CD4-positive, alpha-beta memory T cell (primary cell): ENCODE data around the gene C12orf43. TPM values are rescaled to one million over a fixed set of nuclear protein-coding genes. Genes with fewer than 3 reads are reported as not detected.
A peak's percentile ranks its signal among the peaks of the same experiment; 100 is the strongest.
"Not testable (repeated sequence)": the region's sequence is repeated elsewhere in the genome, so short reads cannot be mapped to it uniquely, and the experiment has no call there.

Experiments
- CTCF ChIA-PET: fragments of 350-600 bp; sonication (Branson Sonifier 250); formaldehyde crosslinking; loops from one replicate; lab custom pipeline; 2021; ENCODE audit warnings: inconsistent platforms; ENCODE audit not compliant: partially characterized antibody; lab: Charles Lee
- POLR2A ChIA-PET: fragments of 350-600 bp; sonication (Branson Sonifier 250); formaldehyde crosslinking; loops from one replicate; lab custom pipeline; 2021; ENCODE audit not compliant: partially characterized antibody; lab: Charles Lee
- DNase-seq, 5 donors: peaks; one replicate each; pipeline versions ENCODE4 v3.0.0 to v3.0.0-alpha.2; 2020 to 2022; ENCODE audit warnings: mixed read lengths in 1 of 5
- H3K27ac ChIP-seq: one replicate; pipeline ENCODE4 v1.7.0; 2013; ENCODE audit warnings: low read depth, low read length
- H3K27me3 ChIP-seq: 2 replicates; pipeline ENCODE4 v1.7.0; 2013; ENCODE audit warnings: mild to moderate bottlenecking, low read length, moderate library complexity; ENCODE audit not compliant: insufficient read depth
- H3K36me3 ChIP-seq: 2 replicates; pipeline ENCODE4 v1.7.0; 2013; ENCODE audit warnings: mild to moderate bottlenecking, low read length, moderate library complexity; ENCODE audit not compliant: insufficient read depth
- H3K4me1 ChIP-seq: 2 replicates; pipeline ENCODE4 v1.7.0; 2013; ENCODE audit warnings: mild to moderate bottlenecking, low read length, moderate library complexity; ENCODE audit not compliant: insufficient read depth
- H3K4me3 ChIP-seq, 2 donors: one replicate each; pipeline ENCODE4 v1.7.0; 2013; ENCODE audit warnings: low read length in 2 of 2, mild to moderate bottlenecking in 1 of 2
- H3K9me3 ChIP-seq, 2 donors: one replicate each; pipeline ENCODE4 v1.7.0; 2013; ENCODE audit warnings: low read length in 2 of 2, control low read depth in 1 of 2; ENCODE audit not compliant: control insufficient read depth in 1 of 2
- H3K27ac Mint-ChIP-seq, 7 donors: one replicate each; pipeline ENCODE4 v1.8.0; 2020 to 2021; ENCODE audit warnings: mixed read lengths in 7 of 7, mild to moderate bottlenecking in 6 of 7, inconsistent platforms in 3 of 7, moderate library complexity in 3 of 7
- H3K27me3 Mint-ChIP-seq, 2 donors: one replicate each; pipeline ENCODE4 v1.8.0; 2020 to 2021; ENCODE audit warnings: mixed read lengths in 2 of 2
- H3K36me3 Mint-ChIP-seq, 2 donors: one replicate each; pipeline ENCODE4 v1.8.0; 2020 to 2021; ENCODE audit warnings: mixed read lengths in 2 of 2, inconsistent platforms in 1 of 2, mild to moderate bottlenecking in 1 of 2
- H3K4me1 Mint-ChIP-seq, 4 donors: one replicate each; pipeline ENCODE4 v1.8.0; 2020 to 2021; ENCODE audit warnings: mixed read lengths in 4 of 4, mild to moderate bottlenecking in 1 of 4
- H3K4me3 Mint-ChIP-seq, 8 donors: one replicate each; pipeline ENCODE4 v1.8.0; 2020 to 2021; ENCODE audit warnings: mixed read lengths in 8 of 8, mild to moderate bottlenecking in 7 of 8, moderate library complexity in 6 of 8, inconsistent platforms in 3 of 8
- H3K9me3 Mint-ChIP-seq, 8 donors: one replicate each; pipeline ENCODE4 v1.8.0; 2020 to 2021; ENCODE audit warnings: mixed read lengths in 8 of 8, mild to moderate bottlenecking in 5 of 8, inconsistent platforms in 3 of 8, moderate library complexity in 1 of 8
- intact Hi-C: fragments of 100-400 bp; cut with micrococcal nuclease; formaldehyde crosslinking; loops from one replicate; pipeline ENCODE4 v1.15.1; 2023
- polyA plus RNA-seq, 2 donors: library from polyadenylated mRNA; unstranded; fragments of 300-500 nt; fragmentation: Illumina TruSeq; gene quantifications; one replicate each; pipeline ENCODE4 v1.2.3, GENCODE V29; 2021
- total RNA-seq, 2 experiments: library from RNA; stranded (reverse); gene quantifications; one replicate each; pipeline ENCODE4 v1.2.3, GENCODE V29; 2021

The C12orf43 gene
- total RNA-seq, result 10 to 100 TPM; 13.8 to 15.4 TPM
- polyA plus RNA-seq, result 10 to 100 TPM; 16.2 to 17.6 TPM

- Mint-ChIP-seq H3K4me3 (peak within 1 kb of the TSS; percentile 90 to 100 (median 96)), H3K27me3 (no peaks in the 10 kb centered on the region), H3K36me3 (peaks cover 20 to 33% of the 10 kb centered on the region in 2 donors), H3K9me3 (no peaks in the 10 kb centered on the region), H3K27ac (peak within 1 kb of the TSS; percentile 78 to 99 (median 97)), H3K4me1 (peaks cover 17 to 29% (median 23%) of the 10 kb centered on the region in 4 donors)
- Histone ChIP-seq H3K4me3 (peak within 1 kb of the TSS; percentile 90 to 91), H3K27ac (peak within 1 kb of the TSS; percentile 71), H3K9me3 (no peaks in the 10 kb centered on the region), H3K36me3 (peaks cover 20% of the 10 kb centered on the region), H3K4me1 (peaks cover 15% of the 10 kb centered on the region), H3K27me3 (no peaks in the 10 kb centered on the region)
- ChIA-PET CTCF (interaction anchor here (1.0 to 1.6 kb wide), 3 partner anchors 11 to 367 kb away, joined by 3 to 6 read pairs (median 3); no protein-coding TSS in a partner anchor), POLR2A (interaction anchor here (0.6 to 1.3 kb wide), 5 partner anchors 19 to 119 kb away, joined by 3 to 15 read pairs (median 4); partner anchors contain the start of gene OASL)
- intact Hi-C loops, result loop anchor here (1.0 to 2.0 kb wide), 5 partner anchors 18 to 328 kb away; partner anchors contain the start of gene OASL
- DNase-seq, result peak; percentile 87 to 94 (median 89)
Observed at GRCh38 chr12:121015825-121016766, at the start of gene C12orf43. C12orf43 (minus strand) TSS chr12:121016487; CDS start chr12:121016474, 13 bp downstream.

- Histone ChIP-seq H3K27ac (no peak overlapping the region), H3K9me3 (no peaks in the 10 kb centered on the region), H3K27me3 (no peaks in the 10 kb centered on the region), H3K36me3 (no peaks in the 10 kb centered on the region), H3K4me3 (no peak overlapping the region), H3K4me1 (peaks cover 2% of the 10 kb centered on the region)
- H3K4me3 Mint-ChIP-seq, result no peak overlapping the region
- POLR2A ChIA-PET, result no interaction called here
- no peaks in the 10 kb centered on the region for H3K36me3 Mint-ChIP-seq
- peaks cover 4 to 9% (median 7%) of the 10 kb centered on the region in 4 donors for H3K4me1 Mint-ChIP-seq
- no peak for DNase-seq
- CTCF ChIA-PET, result interaction anchor here (0.7 to 1.7 kb wide), 3 partner anchors 29 to 258 kb away, joined by 3 to 4 read pairs (median 3); no protein-coding TSS in a partner anchor
- no peaks in the 10 kb centered on the region for H3K27me3 Mint-ChIP-seq
- intact Hi-C loops, result no loop called here
- peak overlapping the region in 1 of 7 donors; percentile 53 for H3K27ac Mint-ChIP-seq
- H3K9me3 Mint-ChIP-seq, result peaks cover 0 to 2% (median 0%) of the 10 kb centered on the region in 8 donors
Observed at GRCh38 chr12:121065345-121065744, 49.1 kb upstream of the C12orf43 start.

- H3K36me3 Mint-ChIP-seq, DNase-seq, H3K4me1 ChIP-seq, H3K36me3 ChIP-seq, H3K9me3 ChIP-seq, H3K27me3 ChIP-seq, H3K27me3 Mint-ChIP-seq, H3K27ac Mint-ChIP-seq, H3K9me3 Mint-ChIP-seq, H3K27ac ChIP-seq, POLR2A ChIA-PET, H3K4me3 ChIP-seq, H3K4me3 Mint-ChIP-seq, intact Hi-C loops: not testable (repeated sequence)
- CTCF ChIA-PET, result interaction anchor here (1.1 to 1.7 kb wide), 2 partner anchors 29 to 46 kb away, joined by 3 to 4 read pairs; no protein-coding TSS in a partner anchor
- H3K4me1 Mint-ChIP-seq, result peaks cover 10 to 16% (median 11%) of the 10 kb centered on the region in 4 donors
Observed at GRCh38 chr12:121064586-121064985, 48.3 kb upstream of the C12orf43 start.

GRCh38 chr12:121064116-121064515 lies 47.8 kb upstream of the C12orf43 start:
- CTCF ChIA-PET, result interaction anchor here (1.1 kb wide), 1 partner anchor 46 kb away, joined by 3 read pairs; no protein-coding TSS in a partner anchor
- Histone ChIP-seq H3K4me1 (peaks cover 4% of the 10 kb centered on the region), H3K27me3 (no peaks in the 10 kb centered on the region), H3K36me3 (no peaks in the 10 kb centered on the region), H3K4me3 (no peak overlapping the region), H3K27ac (no peak overlapping the region), H3K9me3 (no peaks in the 10 kb centered on the region)
- no peak for DNase-seq
- POLR2A ChIA-PET, result no interaction called here
- Mint-ChIP-seq H3K36me3 (no peaks in the 10 kb centered on the region), H3K27me3 (no peaks in the 10 kb centered on the region), H3K9me3 (no peaks in the 10 kb centered on the region), H3K27ac (no peak overlapping the region), H3K4me3 (no peak overlapping the region), H3K4me1 (peaks cover 11 to 16% (median 11%) of the 10 kb centered on the region in 4 donors)
- intact Hi-C loops, result no loop called here

- DNase-seq, result no peak
- Histone ChIP-seq H3K9me3 (no peaks in the 10 kb centered on the region), H3K36me3 (no peaks in the 10 kb centered on the region), H3K4me1 (peaks cover 4% of the 10 kb centered on the region), H3K27ac (no peak overlapping the region), H3K27me3 (no peaks in the 10 kb centered on the region), H3K4me3 (no peak overlapping the region)
- intact Hi-C loops, result no loop called here
- Mint-ChIP-seq H3K9me3 (no peaks in the 10 kb centered on the region), H3K4me1 (peaks cover 11 to 16% (median 12%) of the 10 kb centered on the region in 4 donors), H3K36me3 (no peaks in the 10 kb centered on the region), H3K4me3 (no peak overlapping the region), H3K27ac (peak overlapping the region in 1 of 7 donors; percentile 57), H3K27me3 (no peaks in the 10 kb centered on the region)
- ChIA-PET CTCF (interaction anchor here (1.4 to 3.7 kb wide), 4 partner anchors 15 to 380 kb away, joined by 4 to 36 read pairs (median 14); no protein-coding TSS in a partner anchor), POLR2A (no interaction called here)
Observed at GRCh38 chr12:121062391-121063045, 46.2 kb upstream of the C12orf43 start.

- peaks cover 4% of the 10 kb centered on the region for H3K4me1 ChIP-seq
- Mint-ChIP-seq H3K36me3 (no peaks in the 10 kb centered on the region), H3K9me3 (no peaks in the 10 kb centered on the region), H3K4me3 (no peak overlapping the region), H3K4me1 (peaks cover 11 to 16% (median 12%) of the 10 kb centered on the region in 4 donors), H3K27me3 (no peaks in the 10 kb centered on the region), H3K27ac (no peak overlapping the region)
- ChIA-PET POLR2A (interaction anchor here (3.2 kb wide), 1 partner anchor 31 kb away, joined by 13 read pairs; no protein-coding TSS in a partner anchor), CTCF (interaction anchor here (0.7 to 6.0 kb wide), 17 partner anchors 10 to 381 kb away, joined by 3 to 137 read pairs (median 4); partner anchors contain the start of gene OASL)
- H3K36me3 ChIP-seq, result no peaks in the 10 kb centered on the region
- DNase-seq, result no peak
- no peak overlapping the region for H3K27ac ChIP-seq
- H3K4me3 ChIP-seq, result no peak overlapping the region
- H3K27me3 ChIP-seq, result no peaks in the 10 kb centered on the region
- intact Hi-C loops, result loop anchor here (2.0 kb wide), 1 partner anchor 161 kb away; no protein-coding TSS in a partner anchor
- H3K9me3 ChIP-seq, result no peaks in the 10 kb centered on the region
Observed at GRCh38 chr12:121061831-121062230, 45.5 kb upstream of the C12orf43 start.
